Prostate gland (tissue), 2 donors: ENCODE data around the gene FAM20A.

Experiments used
- CTCF ChIP-seq, 4 experiments: fragments of 200-600 bp in 2 of 4; fragments of 450-650 bp in 2 of 4; sonication (generic) in 2 of 4; IDR thresholded peaks; 1 replicate in 3 of 4; 2 replicates in 1 of 4; pipeline ENCODE4 v1.5.1; 2016 to 2019; ENCODE audit warnings: antibody characterized with exemption in 4 of 4, mild to moderate bottlenecking in 2 of 4, moderate library complexity in 2 of 4
- POLR2A ChIP-seq: fragments of 450-650 bp; IDR thresholded peaks from one replicate; pipeline ENCODE4 v1.6.1; 2016; ENCODE audit warnings: antibody characterized with exemption, mild to moderate bottlenecking
- POLR2AphosphoS5 ChIP-seq: sonication (generic); formaldehyde crosslinking; IDR thresholded peaks from one replicate; pipeline ENCODE4 v1.6.1; 2017; ENCODE audit warnings: antibody characterized with exemption

GRCh38 chr17:68585643-68586042 is 15.5 kb downstream of the FAM20A start:
- TF ChIP-seq CTCF (IDR thresholded peaks at IDR 0.05) (no peak), POLR2AphosphoS5 (no peak), POLR2A (no peak)
